Muscle of arm (tissue), 14 donors: ENCODE measurements around the gene ZFP28. TPM values are rescaled to one million over a fixed set of nuclear protein-coding genes. Genes with fewer than 3 reads are reported as not detected.

Experiments used
- DNase-seq: peaks from one replicate; pipeline ENCODE4 v3.0.0-alpha.2; 2013
- long read RNA-seq, 11 donors: transcript quantifications; one replicate each; lab custom pipeline, GENCODE V29; 2026
- polyA plus RNA-seq, 12 donors: library from polyadenylated mRNA; unstranded; fragments of 120-200 nt; gene quantifications; one replicate each; pipeline ENCODE4 v1.2.1, GENCODE V29; 2013; ENCODE audit not compliant: insufficient read length in 12 of 12

Gene ZFP28
- polyA plus RNA-seq, result 10 to 100 TPM in 7 of 12 donors, 1 to 10 TPM in 4, not detected in 1; 9.3 to 16.4 (median 11.1) TPM
- long read RNA-seq, donor 1, full-length matches to known transcripts, result 1 of 1 reads
- long read RNA-seq, donor 1, partial matches to known transcripts, result 0 of 1 reads
- long read RNA-seq, donor 1, other reads (novel, unspliced or antisense), result 0 of 1 reads
- long read RNA-seq, donor 2, result 0 reads
- long read RNA-seq, donor 3, full-length matches to known transcripts, result 1 of 1 reads
- long read RNA-seq, donor 3, partial matches to known transcripts, result 0 of 1 reads
- long read RNA-seq, donor 3, other reads (novel, unspliced or antisense), result 0 of 1 reads
- long read RNA-seq, donor 4, partial matches to known transcripts, result 0 of 1 reads
- long read RNA-seq, donor 4, other reads (novel, unspliced or antisense), result 0 of 1 reads
- long read RNA-seq, donor 5, partial matches to known transcripts, result 0 of 1 reads
- long read RNA-seq, donor 5, other reads (novel, unspliced or antisense), result 0 of 1 reads
- long read RNA-seq, donor 6, result 0 reads
- long read RNA-seq, donor 7, full-length matches to known transcripts, result 2 of 2 reads
- long read RNA-seq, donor 7, partial matches to known transcripts, result 0 of 2 reads
- long read RNA-seq, donor 7, other reads (novel, unspliced or antisense), result 0 of 2 reads
- long read RNA-seq, donor 8, full-length matches to known transcripts, result 2 of 2 reads
- long read RNA-seq, donor 8, partial matches to known transcripts, result 0 of 2 reads
- long read RNA-seq, donor 8, other reads (novel, unspliced or antisense), result 0 of 2 reads
- long read RNA-seq, donor 9, result 0 reads
- long read RNA-seq, donor 10, full-length matches to known transcripts, result 5 of 5 reads
- long read RNA-seq, donor 10, partial matches to known transcripts, result 0 of 5 reads
- long read RNA-seq, donor 10, other reads (novel, unspliced or antisense), result 0 of 5 reads
- long read RNA-seq, donor 11, partial matches to known transcripts, result 0 of 1 reads
- long read RNA-seq, donor 11, other reads (novel, unspliced or antisense), result 0 of 1 reads

DNA sequence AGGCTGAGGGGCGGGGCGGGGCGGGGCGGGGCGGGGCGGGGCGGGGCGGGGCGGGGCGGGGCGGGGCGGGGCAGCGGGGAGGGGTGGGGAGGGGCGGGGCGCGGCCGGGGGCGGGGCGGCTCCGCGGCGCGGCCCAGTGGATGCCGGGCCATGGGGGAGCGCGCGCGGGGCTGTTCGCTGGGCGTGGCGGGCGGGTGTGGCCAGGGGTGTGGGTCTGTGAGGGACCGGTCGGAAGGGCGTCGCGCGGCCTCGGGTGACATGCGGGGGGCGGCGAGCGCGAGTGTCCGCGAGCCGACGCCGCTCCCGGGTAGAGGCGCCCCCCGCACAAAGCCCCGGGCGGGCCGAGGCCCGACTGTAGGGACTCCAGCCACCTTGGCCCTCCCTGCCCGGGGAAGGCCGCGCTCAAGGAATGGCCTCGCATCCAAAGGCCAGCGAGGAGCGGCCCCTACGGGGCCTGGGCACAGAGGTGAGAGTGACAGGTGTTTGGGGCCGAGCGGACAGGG, at the start of gene ZFP28:
ZFP28 (plus strand) TSS at position 188 of the 503 bp plus-strand sequence; CDS start at position 259, 71 bp downstream.
- DNase-seq, result no peak

- DNase-seq, result no peak
These were observed 47.3 kb upstream of the ZFP28 start for GRCh38 chr19:56491399-56491798.

GRCh38 chr19:56504581-56504980, 34.2 kb upstream of the ZFP28 start:
- no peak for DNase-seq

GRCh38 chr19:56507446-56508289, 31.1 kb upstream of the ZFP28 start, which contains the start of gene ZNF471:
Gene ZNF471 (plus strand): TSS chr19:56507855. CDS start chr19:56511572, 3,717 bp downstream.
- DNase-seq, result peak; percentile 99

DNA sequence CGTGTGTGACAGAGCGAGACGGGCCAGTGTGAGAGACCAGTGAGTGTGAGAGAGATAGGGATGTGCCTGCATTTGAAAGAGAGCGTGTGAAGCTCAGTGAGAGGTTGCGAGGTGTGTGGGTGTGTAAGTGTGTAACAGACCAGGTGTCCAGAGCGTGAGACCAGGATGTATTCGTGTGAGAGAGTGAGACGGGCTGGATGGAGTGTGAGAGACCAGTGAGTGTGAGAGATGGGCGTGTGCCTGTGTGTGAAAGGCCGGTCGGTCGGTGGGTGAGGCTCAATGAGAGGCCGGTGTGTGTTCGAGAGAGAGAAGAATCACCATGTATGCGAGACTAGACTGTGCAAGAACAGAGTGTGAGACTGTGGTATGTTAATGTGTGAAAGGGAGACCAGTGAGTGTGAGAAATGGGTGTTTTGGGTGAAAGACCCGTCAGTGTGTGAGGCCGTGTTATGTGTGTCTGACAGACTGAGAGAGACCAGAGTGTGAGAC, 30.4 kb upstream of the ZFP28 start:
- DNase-seq, result no peak

DNA sequence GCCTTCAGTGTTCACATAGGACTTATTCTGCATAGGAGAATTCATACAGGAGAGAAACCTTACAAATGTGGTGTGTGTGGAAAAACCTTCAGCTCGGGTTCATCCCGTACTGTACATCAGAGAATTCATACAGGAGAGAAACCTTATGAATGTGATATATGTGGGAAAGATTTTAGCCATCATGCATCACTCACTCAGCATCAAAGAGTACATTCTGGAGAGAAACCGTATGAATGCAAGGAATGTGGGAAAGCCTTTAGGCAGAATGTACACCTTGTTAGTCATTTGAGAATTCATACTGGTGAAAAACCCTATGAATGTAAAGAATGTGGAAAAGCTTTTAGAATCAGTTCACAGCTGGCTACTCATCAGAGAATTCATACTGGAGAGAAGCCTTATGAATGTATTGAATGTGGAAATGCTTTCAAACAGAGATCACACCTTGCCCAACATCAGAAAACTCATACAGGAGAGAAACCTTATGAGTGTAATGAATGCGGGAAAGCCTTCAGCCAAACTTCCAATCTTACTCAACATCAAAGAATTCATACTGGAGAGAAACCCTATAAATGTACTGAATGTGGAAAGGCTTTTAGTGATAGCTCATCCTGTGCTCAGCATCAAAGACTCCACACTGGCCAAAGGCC, 13.4 kb upstream of the ZFP28 start:
- DNase-seq, result no peak

GRCh38 chr19:56537442-56537841, 1.3 kb upstream of the ZFP28 start:
- DNase-seq, result no peak

GRCh38 chr19:56538254-56538760, 441 bp upstream of the ZFP28 start:
- peak; percentile 92 for DNase-seq

GRCh38 chr19:56543776-56544175, 5.0 kb downstream of the ZFP28 start:
- no peak for DNase-seq

- no peak for DNase-seq
These were observed 8.8 kb downstream of the ZFP28 start for GRCh38 chr19:56547535-56547934.

DNA sequence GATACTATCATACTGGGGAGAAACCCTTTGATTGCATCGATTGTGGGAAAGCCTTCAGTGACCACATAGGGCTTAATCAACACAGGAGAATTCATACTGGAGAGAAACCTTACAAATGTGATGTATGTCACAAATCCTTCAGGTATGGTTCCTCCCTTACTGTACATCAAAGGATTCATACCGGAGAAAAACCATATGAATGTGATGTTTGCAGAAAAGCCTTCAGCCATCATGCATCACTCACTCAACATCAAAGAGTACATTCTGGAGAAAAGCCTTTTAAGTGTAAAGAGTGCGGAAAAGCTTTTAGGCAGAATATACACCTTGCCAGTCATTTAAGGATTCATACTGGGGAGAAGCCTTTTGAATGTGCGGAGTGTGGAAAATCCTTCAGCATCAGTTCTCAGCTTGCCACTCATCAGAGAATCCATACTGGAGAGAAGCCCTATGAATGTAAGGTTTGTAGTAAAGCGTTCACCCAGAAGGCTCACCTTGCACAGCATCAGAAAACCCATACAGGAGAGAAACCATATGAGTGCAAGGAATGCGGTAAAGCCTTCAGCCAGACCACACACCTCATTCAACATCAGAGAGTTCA, 15.6 kb downstream of the ZFP28 start:
- no peak for DNase-seq

- DNase-seq, result no peak
These were observed 24.0 kb downstream of the ZFP28 start for GRCh38 chr19:56562766-56563165.

DNA sequence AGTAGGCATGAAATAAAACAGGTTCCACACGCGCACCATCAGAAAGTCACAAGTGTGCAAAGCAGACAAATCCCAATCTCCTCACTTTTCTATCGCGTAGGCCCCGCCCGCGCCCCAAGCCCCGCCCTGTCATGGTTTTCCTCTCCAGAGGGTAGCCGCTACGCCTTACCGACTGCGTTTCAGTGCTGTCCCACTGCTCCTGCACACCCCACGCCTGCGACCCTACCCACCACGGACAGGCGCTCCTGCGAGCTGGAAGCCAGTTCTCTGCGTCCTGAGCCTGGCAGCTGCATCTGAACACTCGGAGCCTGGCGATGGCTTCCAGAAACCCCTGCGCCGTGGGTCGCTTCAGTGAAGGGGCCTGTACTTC, 28.1 kb downstream of the ZFP28 start:
- no peak for DNase-seq

DNA sequence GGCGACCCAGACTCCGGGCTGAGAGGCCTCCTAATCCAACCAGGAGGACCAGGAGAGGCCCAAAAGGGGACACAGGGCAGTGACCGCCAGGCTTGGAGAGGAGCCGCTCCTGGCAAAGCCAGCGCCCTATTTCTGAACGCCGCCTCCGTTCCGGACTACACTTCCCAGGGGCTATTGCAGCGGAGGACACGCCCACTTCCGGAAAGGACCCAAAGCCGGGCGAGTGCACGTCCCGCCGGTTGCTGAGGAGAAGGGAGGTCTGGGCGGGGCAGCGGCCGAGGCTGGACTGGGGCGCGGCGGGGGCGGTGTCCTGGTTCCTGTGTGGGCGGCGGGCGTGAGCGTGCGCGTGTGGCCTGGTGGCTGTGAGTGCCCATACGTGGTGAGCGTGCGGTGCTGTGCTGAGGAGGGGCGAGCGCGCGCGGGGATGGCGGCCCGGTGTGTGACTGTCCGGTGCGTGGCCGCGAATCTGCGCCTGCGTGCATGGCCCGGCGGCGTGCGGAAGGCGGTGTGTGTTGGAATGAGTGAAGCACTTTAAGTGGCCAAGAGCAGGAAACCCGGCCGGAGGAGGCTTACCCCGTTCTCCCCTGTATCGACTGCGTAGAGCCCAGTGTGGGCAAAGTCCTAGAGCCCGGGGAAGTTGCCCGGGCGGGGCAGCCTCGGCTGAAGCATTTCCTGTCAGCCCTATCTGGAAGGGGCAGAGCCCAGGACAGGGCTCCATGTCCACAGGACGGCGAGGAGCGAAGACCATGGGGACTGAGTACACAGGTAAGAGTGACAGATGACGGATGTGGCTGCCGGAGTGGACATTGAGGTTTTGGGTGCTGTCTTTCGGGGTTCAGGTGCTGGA, 28.7 kb downstream of the ZFP28 start, which contains the start of gene ZNF470:
ZNF470 (plus strand) TSS at position 195 of the 847 bp plus-strand sequence. CDS start 2,844 bp downstream, outside the sequence.
- peak; percentile 94 for DNase-seq

GRCh38 chr19:56572589-56572988, 33.8 kb downstream of the ZFP28 start:
- no peak for DNase-seq

DNA sequence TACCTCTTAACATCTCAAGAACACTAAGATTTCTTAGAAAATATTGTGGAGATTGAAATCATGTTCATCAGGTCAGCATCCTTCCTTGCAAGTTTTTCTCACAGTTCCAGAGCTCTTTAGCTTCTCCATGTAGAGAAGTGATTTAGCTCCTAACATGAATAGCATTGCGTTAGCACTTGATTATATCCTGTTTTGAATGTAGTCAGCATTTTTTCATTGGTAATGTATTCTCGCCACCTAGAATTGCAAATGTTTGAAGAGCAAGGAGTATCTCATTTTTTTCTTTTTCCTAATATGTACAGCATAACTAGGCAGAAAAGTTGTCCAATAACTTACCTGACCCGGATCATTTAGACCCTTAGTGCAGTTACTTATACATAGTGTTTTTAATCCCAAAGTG, 35.2 kb downstream of the ZFP28 start:
- no peak for DNase-seq

DNA sequence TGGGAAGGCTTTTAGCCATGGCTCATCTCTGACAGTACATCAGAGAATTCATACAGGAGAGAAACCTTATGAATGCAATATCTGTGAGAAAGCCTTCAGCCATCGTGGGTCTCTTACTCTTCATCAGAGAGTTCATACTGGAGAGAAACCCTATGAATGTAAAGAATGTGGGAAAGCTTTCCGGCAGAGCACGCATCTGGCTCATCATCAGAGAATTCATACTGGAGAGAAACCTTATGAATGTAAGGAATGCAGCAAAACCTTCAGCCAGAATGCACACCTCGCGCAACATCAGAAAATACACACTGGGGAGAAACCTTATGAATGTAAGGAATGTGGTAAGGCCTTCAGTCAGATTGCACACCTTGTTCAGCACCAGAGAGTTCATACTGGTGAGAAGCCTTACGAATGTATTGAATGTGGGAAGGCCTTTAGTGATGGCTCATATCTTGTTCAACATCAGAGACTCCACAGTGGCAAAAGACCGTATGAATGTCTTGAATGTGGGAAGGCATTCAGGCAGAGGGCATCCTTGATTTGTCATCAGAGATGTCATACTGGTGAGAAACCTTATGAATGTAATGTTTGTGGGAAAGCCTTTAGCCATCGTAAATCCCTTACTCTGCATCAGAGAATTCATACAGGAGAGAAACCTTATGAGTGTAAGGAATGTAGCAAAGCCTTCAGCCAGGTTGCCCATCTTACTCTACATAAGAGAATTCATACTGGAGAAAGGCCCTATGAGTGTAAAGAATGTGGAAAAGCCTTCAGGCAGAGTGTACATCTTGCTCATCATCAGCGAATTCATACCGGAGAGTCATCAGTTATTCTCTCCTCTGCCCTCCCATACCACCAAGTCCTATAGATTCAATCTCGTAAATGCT, 39.2 kb downstream of the ZFP28 start:
- no peak for DNase-seq

- no peak for DNase-seq
These were observed 55.7 kb downstream of the ZFP28 start for GRCh38 chr19:56594446-56594782.
